Ascending aorta (tissue), 2 donors: ENCODE data around the gene SRR. TPM values are rescaled to one million over a fixed set of nuclear protein-coding genes. Genes with fewer than 3 reads are reported as not detected.

Source experiments
- DNase-seq, 2 donors: peaks; one replicate each; pipeline ENCODE4 v3.0.0-alpha.2; 2019; ENCODE audit warnings: low spot score in 2 of 2
- H3K27ac ChIP-seq, 2 donors: fragments of 200-600 bp; sonication (generic); one replicate each; pipeline ENCODE4 v1.5.1; 2016 to 2017; ENCODE audit warnings: mild to moderate bottlenecking in 1 of 2
- H3K27me3 ChIP-seq: fragments of 200-600 bp; sonication (generic); one replicate; pipeline ENCODE4 v1.5.1; 2017
- H3K36me3 ChIP-seq, 2 donors: fragments of 200-600 bp; sonication (generic); one replicate each; pipeline ENCODE4 v1.5.1; 2016
- H3K4me1 ChIP-seq, 2 donors: fragments of 200-600 bp; sonication (generic); one replicate each; pipeline ENCODE4 v1.5.1; 2016 to 2017; ENCODE audit warnings: mild to moderate bottlenecking in 1 of 2
- H3K4me3 ChIP-seq, 2 donors: fragments of 200-600 bp; sonication (generic); one replicate each; pipeline ENCODE4 v1.5.1; 2016 to 2017; ENCODE audit warnings: mild to moderate bottlenecking in 1 of 2
- H3K9me3 ChIP-seq, 2 donors: fragments of 200-600 bp; sonication (generic); one replicate each; pipeline ENCODE4 v1.5.1; 2016
- intact Hi-C: fragments of 100-400 bp; cut with DNase I; formaldehyde crosslinking; loops from one replicate; pipeline ENCODE4 v1.15.1; 2023
- total RNA-seq: library from RNA; depleted of rRNA; stranded (reverse); fragments of >200 nt; gene quantifications from one replicate; pipeline ENCODE4 v1.1.0, GENCODE V29; 2016
- TF ChIP-seq, protein P1 (sequence below), 3 experiments: fragments of 200-600 bp in 2 of 3; fragments of 450-650 bp in 1 of 3; sonication (generic) in 2 of 3; IDR thresholded peaks; one replicate each; pipeline ENCODE4 v1.5.1; 2016 to 2019; ENCODE audit warnings: antibody characterized with exemption in 3 of 3, mild to moderate bottlenecking in 1 of 3, moderate library complexity in 1 of 3

Gene SRR
- total RNA-seq, 1 donor from 2014 or later, result not detected

- no peak overlapping the region for H3K27ac ChIP-seq
- H3K4me3 ChIP-seq, result no peak overlapping the region
- no peaks in the 10 kb centered on the region for H3K27me3 ChIP-seq
- peaks cover 21 to 60% of the 10 kb centered on the region in 2 donors for H3K36me3 ChIP-seq
- TF ChIP-seq, protein P1, sequence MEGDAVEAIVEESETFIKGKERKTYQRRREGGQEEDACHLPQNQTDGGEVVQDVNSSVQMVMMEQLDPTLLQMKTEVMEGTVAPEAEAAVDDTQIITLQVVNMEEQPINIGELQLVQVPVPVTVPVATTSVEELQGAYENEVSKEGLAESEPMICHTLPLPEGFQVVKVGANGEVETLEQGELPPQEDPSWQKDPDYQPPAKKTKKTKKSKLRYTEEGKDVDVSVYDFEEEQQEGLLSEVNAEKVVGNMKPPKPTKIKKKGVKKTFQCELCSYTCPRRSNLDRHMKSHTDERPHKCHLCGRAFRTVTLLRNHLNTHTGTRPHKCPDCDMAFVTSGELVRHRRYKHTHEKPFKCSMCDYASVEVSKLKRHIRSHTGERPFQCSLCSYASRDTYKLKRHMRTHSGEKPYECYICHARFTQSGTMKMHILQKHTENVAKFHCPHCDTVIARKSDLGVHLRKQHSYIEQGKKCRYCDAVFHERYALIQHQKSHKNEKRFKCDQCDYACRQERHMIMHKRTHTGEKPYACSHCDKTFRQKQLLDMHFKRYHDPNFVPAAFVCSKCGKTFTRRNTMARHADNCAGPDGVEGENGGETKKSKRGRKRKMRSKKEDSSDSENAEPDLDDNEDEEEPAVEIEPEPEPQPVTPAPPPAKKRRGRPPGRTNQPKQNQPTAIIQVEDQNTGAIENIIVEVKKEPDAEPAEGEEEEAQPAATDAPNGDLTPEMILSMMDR (IDR thresholded peaks at IDR 0.05), result no peak
- intact Hi-C loops, result no loop called here
- no peaks in the 10 kb centered on the region for H3K4me1 ChIP-seq
- DNase-seq, result no peak
- no peaks in the 10 kb centered on the region for H3K9me3 ChIP-seq
Observed at GRCh38 chr17:2369039-2369438, 65.3 kb downstream of the SRR start.

- Histone ChIP-seq H3K27ac (peak overlapping the region in 1 of 2 donors; percentile 18), H3K36me3 (peaks cover 20 to 58% of the 10 kb centered on the region in 2 donors), H3K4me1 (no peaks in the 10 kb centered on the region), H3K9me3 (no peaks in the 10 kb centered on the region), H3K27me3 (no peaks in the 10 kb centered on the region), H3K4me3 (no peak overlapping the region)
- TF ChIP-seq, protein P1 (IDR thresholded peaks at IDR 0.05), result no peak
- DNase-seq, result no peak
- intact Hi-C loops, result no loop called here
Observed at GRCh38 chr17:2369551-2370210, 65.9 kb downstream of the SRR start.

GRCh38 chr17:2370211-2370589, 66.5 kb downstream of the SRR start:
- Histone ChIP-seq H3K4me3 (no peak overlapping the region), H3K27ac (peak overlapping the region in 1 of 2 donors; percentile 18), H3K9me3 (no peaks in the 10 kb centered on the region), H3K27me3 (no peaks in the 10 kb centered on the region), H3K36me3 (peaks cover 20 to 58% of the 10 kb centered on the region in 2 donors), H3K4me1 (no peaks in the 10 kb centered on the region)
- DNase-seq, result no peak
- TF ChIP-seq, protein P1 (IDR thresholded peaks at IDR 0.05), result no peak
- intact Hi-C loops, result no loop called here

GRCh38 chr17:2371183-2372130, 67.7 kb downstream of the SRR start:
- peaks cover 27 to 69% of the 10 kb centered on the region in 2 donors for H3K36me3 ChIP-seq
- H3K4me1 ChIP-seq, result no peaks in the 10 kb centered on the region
- TF ChIP-seq, protein P1 (IDR thresholded peaks at IDR 0.05), result no peak
- H3K27me3 ChIP-seq, result no peaks in the 10 kb centered on the region
- intact Hi-C loops, result no loop called here
- no peak overlapping the region for H3K27ac ChIP-seq
- no peaks in the 10 kb centered on the region for H3K9me3 ChIP-seq
- no peak overlapping the region for H3K4me3 ChIP-seq
- DNase-seq, result no peak

GRCh38 chr17:2372180-2372579, 68.4 kb downstream of the SRR start:
- H3K36me3 ChIP-seq, result peaks cover 29 to 72% of the 10 kb centered on the region in 2 donors

More at GRCh38 chr17:2372180-2372579, 68.4 kb downstream of the SRR start:
- no peak for DNase-seq
- no peak overlapping the region for H3K4me3 ChIP-seq
- no peaks in the 10 kb centered on the region for H3K27me3 ChIP-seq
- TF ChIP-seq, protein P1 (IDR thresholded peaks at IDR 0.05), result no peak
- no peaks in the 10 kb centered on the region for H3K9me3 ChIP-seq
- intact Hi-C loops, result no loop called here
- no peak overlapping the region for H3K27ac ChIP-seq
- H3K4me1 ChIP-seq, result no peaks in the 10 kb centered on the region
